PC-3 (cell line): ENCODE results near the gene TACO1. TPM values are rescaled to one million over a fixed set of nuclear protein-coding genes. Genes with fewer than 3 reads are reported as not detected.

ENCODE experiments used
- ATAC-seq: fragments of 200-7000 bp; cut with Tn5 transposase; 2 replicates; pipeline ENCODE4 v1.9.1; 2020; ENCODE audit warnings: mild to moderate bottlenecking, moderate library complexity
- BruUV-seq: library from RNA; stranded (reverse); fragments of 400-500 nt; replicated peaks from 2 replicates; lab custom pipeline; 2021; lab: Mats Ljungman, UMichigan
- CTCF ChIA-PET: fragments of 300-600 bp; sonication (Branson Sonifier 250); formaldehyde crosslinking; loops from one replicate; lab custom pipeline; 2022; ENCODE audit warnings: antibody characterized with exemption; lab: Charles Lee
- POLR2A ChIA-PET: fragments of 300-600 bp; sonication (Branson Sonifier 250); formaldehyde crosslinking; loops from one replicate; lab custom pipeline; 2022; ENCODE audit warnings: antibody characterized with exemption; ENCODE audit not compliant: unreplicated experiment; lab: Charles Lee
- DNase-seq: peaks from one replicate; pipeline ENCODE4 v3.0.0-alpha.2; 2015
- H2AFZ ChIP-seq: fragments of 300-600 bp; sonication (generic); 2 replicates; pipeline ENCODE4 v1.6.0; 2016; ENCODE audit warnings: antibody characterized with exemption, low read length
- H3F3A ChIP-seq: fragments of 300-600 bp; sonication (generic); one replicate; pipeline ENCODE4 v1.6.0; 2017; ENCODE audit warnings: antibody characterized with exemption, low read length, control low read depth, mild to moderate bottlenecking; ENCODE audit not compliant: unreplicated experiment
- H3K27ac ChIP-seq: fragments of 300-600 bp; sonication (generic); 2 replicates; pipeline ENCODE4 v1.5.1; 2016; ENCODE audit warnings: mild to moderate bottlenecking, low read length
- H3K27me3 ChIP-seq: fragments of 300-600 bp; sonication (generic); 2 replicates; pipeline ENCODE4 v1.6.1; 2016; ENCODE audit warnings: low read length, mixed read lengths
- H3K36me3 ChIP-seq: fragments of 300-600 bp; sonication (generic); 2 replicates; pipeline ENCODE4 v1.6.1; 2016; ENCODE audit warnings: low read depth, mixed run types, low read length, mixed read lengths
- H3K4me1 ChIP-seq: fragments of 300-600 bp; sonication (generic); 2 replicates; pipeline ENCODE4 v1.5.1; 2016; ENCODE audit warnings: low read length; ENCODE audit not compliant: insufficient read depth
- H3K4me2 ChIP-seq: fragments of 300-600 bp; sonication (generic); 2 replicates; pipeline ENCODE4 v1.6.0; 2016; ENCODE audit warnings: low read length
- H3K4me3 ChIP-seq: fragments of 300-600 bp; sonication (generic); 2 replicates; pipeline ENCODE4 v1.5.1; 2016; ENCODE audit warnings: mild to moderate bottlenecking, low read length, mixed read lengths
- H3K79me2 ChIP-seq: fragments of 300-600 bp; sonication (generic); 2 replicates; pipeline ENCODE4 v1.6.1; 2017; ENCODE audit warnings: low read length, mixed read lengths
- H3K9ac ChIP-seq: fragments of 300-600 bp; sonication (generic); 2 replicates; pipeline ENCODE4 v1.6.0; 2016; ENCODE audit warnings: mild to moderate bottlenecking, low read length
- H3K9me2 ChIP-seq: fragments of 300-600 bp; sonication (generic); replicated peaks from 2 replicates; pipeline ENCODE4 v1.6.1; 2016; ENCODE audit warnings: mixed run types, low read length, mixed read lengths
- H3K9me3 ChIP-seq: fragments of 300-600 bp; sonication (generic); 2 replicates; pipeline ENCODE4 v1.6.1; 2016; ENCODE audit warnings: low read length, mixed read lengths
- H4K20me1 ChIP-seq: fragments of 300-600 bp; sonication (generic); 2 replicates; pipeline ENCODE4 v1.6.1; 2016; ENCODE audit warnings: low read length, mixed read lengths
- CTCF ChIP-seq: fragments of 300-600 bp; sonication (generic); conservative IDR thresholded peaks from 2 replicates; pipeline ENCODE4 v1.5.1; 2017; ENCODE audit warnings: antibody characterized with exemption, low read depth, mild to moderate bottlenecking, low read length
- EZH2 ChIP-seq: fragments of 300-600 bp; sonication (generic); IDR thresholded peaks from one replicate; pipeline ENCODE4 v1.6.1; 2017; ENCODE audit warnings: antibody characterized with exemption, mild to moderate bottlenecking, low read length; ENCODE audit not compliant: unreplicated experiment
- EZH2phosphoT487 ChIP-seq: fragments of 300-600 bp; sonication (generic); IDR thresholded peaks from 2 replicates; pipeline ENCODE4 v1.6.1; 2018; ENCODE audit warnings: mild to moderate bottlenecking, antibody characterized with exemption, low read length, borderline replicate concordance
- intact Hi-C: fragments of 100-400 bp; cut with micrococcal nuclease; formaldehyde crosslinking; loops from 2 replicates; pipeline ENCODE4 v1.9.0; 2023
- total RNA-seq: library from RNA; depleted of rRNA; stranded (reverse); fragments of >200 nt; gene quantifications from 2 replicates; pipeline ENCODE4 v1.2.3, GENCODE V29; 2014

Gene TACO1
- total RNA-seq, 1 experiment from 2014 or later, result 47.9 TPM

GRCh38 chr17:63567229-63567628 is 33.5 kb upstream of the TACO1 start:
- H3K4me2 ChIP-seq, result no peak overlapping the region
- TF ChIP-seq EZH2, result no peak
- no TSS peak for BruUV-seq
- ChIA-PET POLR2A (no interaction called here), CTCF (no interaction called here)
- H2AFZ ChIP-seq, result no peak overlapping the region
- no peaks in the 10 kb centered on the region for H3K9me2 ChIP-seq
- H3K79me2 ChIP-seq, result peaks cover 91% of the 10 kb centered on the region
- no peak for ATAC-seq
- intact Hi-C loops, result no loop called here
- H3K27me3 ChIP-seq, result no peaks in the 10 kb centered on the region
- no peaks in the 10 kb centered on the region for H3F3A ChIP-seq
- peaks cover 8% of the 10 kb centered on the region for H3K4me1 ChIP-seq
- DNase-seq, result no peak
- H4K20me1 ChIP-seq, result peaks cover 21% of the 10 kb centered on the region; the same call in 1 of the 2 replicates
- no peak overlapping the region for H3K27ac ChIP-seq
- no peak overlapping the region for H3K9ac ChIP-seq
- 0 out of 2 replicates have a peak, but pooled peaks cover 2% of the 10 kb centered on the region for H3K36me3 ChIP-seq
- no peak overlapping the region for H3K4me3 ChIP-seq
- no peaks in the 10 kb centered on the region for H3K9me3 ChIP-seq

- no peaks in the 10 kb centered on the region for H3K9me3 ChIP-seq
- no peak for DNase-seq
- H4K20me1 ChIP-seq, result peaks cover 22% of the 10 kb centered on the region; the same call in 1 of the 2 replicates
- no peak for TF ChIP-seq EZH2
- no peak for TF ChIP-seq EZH2phosphoT487
- CTCF ChIA-PET, result no interaction called here
- H3K4me1 ChIP-seq, result peaks cover 8% of the 10 kb centered on the region
- H3K27me3 ChIP-seq, result no peaks in the 10 kb centered on the region
- intact Hi-C loops, result no loop called here
- no peak overlapping the region for H3K9ac ChIP-seq
- no peaks in the 10 kb centered on the region for H3K9me2 ChIP-seq
- no peak overlapping the region for H3K4me3 ChIP-seq
- no peak overlapping the region for H3K4me2 ChIP-seq
- peaks cover 94% of the 10 kb centered on the region for H3K79me2 ChIP-seq
- no peak overlapping the region for H2AFZ ChIP-seq
- POLR2A ChIA-PET, result no interaction called here
- 0 out of 2 replicates have a peak, but pooled peaks cover 2% of the 10 kb centered on the region for H3K36me3 ChIP-seq
- H3K27ac ChIP-seq, result no peak overlapping the region
- no peak for ATAC-seq
- BruUV-seq, result no TSS peak
- no peaks in the 10 kb centered on the region for H3F3A ChIP-seq
Observed at GRCh38 chr17:63568563-63568962, 32.1 kb upstream of the TACO1 start.

GRCh38 chr17:63571632-63572310 is 28.9 kb upstream of the TACO1 start:
- H3K4me3 ChIP-seq, result no peak overlapping the region
- TF ChIP-seq EZH2, result no peak
- no peak for TF ChIP-seq EZH2phosphoT487
- TF ChIP-seq CTCF, result no peak
- H3K36me3 ChIP-seq, result 0 out of 2 replicates have a peak, but pooled peaks cover 2% of the 10 kb centered on the region
- CTCF ChIA-PET, result no interaction called here
- no peak overlapping the region for H3K4me2 ChIP-seq
- intact Hi-C loops, result no loop called here
- no peaks in the 10 kb centered on the region for H3F3A ChIP-seq
- H3K79me2 ChIP-seq, result peaks cover 99% of the 10 kb centered on the region
- DNase-seq (peak; percentile 60), ATAC-seq (peak; percentile 80)
- BruUV-seq, result no TSS peak
- H3K9me3 ChIP-seq, result no peaks in the 10 kb centered on the region
- no peaks in the 10 kb centered on the region for H3K9me2 ChIP-seq
- no peaks in the 10 kb centered on the region for H3K27me3 ChIP-seq
- H4K20me1 ChIP-seq, result peaks cover 25% of the 10 kb centered on the region; the same call in 1 of the 2 replicates
- H3K4me1 ChIP-seq, result peaks cover 8% of the 10 kb centered on the region
- H3K9ac ChIP-seq, result no peak overlapping the region
- POLR2A ChIA-PET, result no interaction called here
- H2AFZ ChIP-seq, result no peak overlapping the region
- H3K27ac ChIP-seq, result no peak overlapping the region
